Stimulated activated CD8-positive, alpha-beta memory T cell treated with anti-CD3 and anti-CD28 coated beads, Interleukin-7, amount 100 ng/mL, for 4 hours (primary cell): Measurements from ENCODE around the gene MAP3K21.

Experiments used
- DNase-seq, 2 donors: peaks; one replicate each; pipeline ENCODE4 v3.0.0-alpha.2; 2020; ENCODE audit warnings: low read depth in 2 of 2

The MAP3K21 gene

GRCh38 chr1:233359431-233359830 lies 31.9 kb downstream of the MAP3K21 start:
- DNase-seq: no peak

- DNase-seq: no peak
These were observed 32.4 kb downstream of the MAP3K21 start for GRCh38 chr1:233359905-233360304.

DNA sequence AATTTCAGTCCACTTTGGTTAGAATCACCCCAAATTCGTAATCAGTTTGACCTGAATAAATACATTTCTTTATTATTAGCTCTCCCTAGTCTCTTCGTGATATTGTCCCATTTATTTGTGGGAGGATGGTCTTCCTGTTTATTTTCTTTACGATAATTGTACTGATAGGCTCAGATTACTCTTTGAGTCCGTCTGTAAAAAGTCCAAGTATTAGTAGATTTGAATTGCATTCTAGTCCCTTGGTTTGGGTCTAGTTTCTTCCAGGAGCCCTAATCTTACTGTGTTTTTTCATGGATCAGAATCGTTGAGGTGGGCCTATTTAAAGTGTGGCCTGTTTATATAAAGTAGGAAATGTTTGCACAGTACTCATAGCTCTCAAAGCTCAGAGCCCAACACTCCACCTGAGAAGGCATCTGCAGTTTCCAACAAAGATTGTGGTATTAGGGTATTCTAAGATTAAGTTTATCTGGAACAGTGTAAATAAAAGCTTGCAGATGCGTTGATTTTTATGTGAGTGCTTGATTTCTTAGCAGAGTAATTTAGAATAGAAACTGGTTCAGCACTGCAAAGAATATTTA lies 33.1 kb downstream of the MAP3K21 start:
- no peak for DNase-seq

GRCh38 chr1:233361876-233362275 lies 34.4 kb downstream of the MAP3K21 start:
- DNase-seq: no peak

- DNase-seq: no peak
These were observed 35.2 kb downstream of the MAP3K21 start for GRCh38 chr1:233362743-233363142.

DNA sequence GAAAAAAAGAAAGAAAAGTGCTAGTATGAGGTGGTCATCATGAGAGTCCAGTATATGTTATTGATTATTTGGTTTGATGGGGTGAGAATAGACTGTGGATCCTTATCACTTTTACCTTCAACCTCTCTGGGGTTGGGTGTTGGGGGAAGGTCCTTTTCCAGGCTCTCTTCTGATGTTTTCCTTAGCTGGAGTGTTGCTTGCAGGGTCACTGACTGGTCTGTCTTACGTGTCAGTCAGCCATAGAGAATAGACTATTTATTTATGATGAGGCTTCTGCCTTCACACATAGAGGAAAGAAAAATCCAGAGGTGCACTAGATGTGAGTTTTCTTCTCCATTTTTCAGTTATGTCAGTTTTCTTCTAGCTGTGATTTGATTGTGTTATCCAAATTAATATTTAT lies 36.5 kb downstream of the MAP3K21 start:
- DNase-seq: no peak

DNA sequence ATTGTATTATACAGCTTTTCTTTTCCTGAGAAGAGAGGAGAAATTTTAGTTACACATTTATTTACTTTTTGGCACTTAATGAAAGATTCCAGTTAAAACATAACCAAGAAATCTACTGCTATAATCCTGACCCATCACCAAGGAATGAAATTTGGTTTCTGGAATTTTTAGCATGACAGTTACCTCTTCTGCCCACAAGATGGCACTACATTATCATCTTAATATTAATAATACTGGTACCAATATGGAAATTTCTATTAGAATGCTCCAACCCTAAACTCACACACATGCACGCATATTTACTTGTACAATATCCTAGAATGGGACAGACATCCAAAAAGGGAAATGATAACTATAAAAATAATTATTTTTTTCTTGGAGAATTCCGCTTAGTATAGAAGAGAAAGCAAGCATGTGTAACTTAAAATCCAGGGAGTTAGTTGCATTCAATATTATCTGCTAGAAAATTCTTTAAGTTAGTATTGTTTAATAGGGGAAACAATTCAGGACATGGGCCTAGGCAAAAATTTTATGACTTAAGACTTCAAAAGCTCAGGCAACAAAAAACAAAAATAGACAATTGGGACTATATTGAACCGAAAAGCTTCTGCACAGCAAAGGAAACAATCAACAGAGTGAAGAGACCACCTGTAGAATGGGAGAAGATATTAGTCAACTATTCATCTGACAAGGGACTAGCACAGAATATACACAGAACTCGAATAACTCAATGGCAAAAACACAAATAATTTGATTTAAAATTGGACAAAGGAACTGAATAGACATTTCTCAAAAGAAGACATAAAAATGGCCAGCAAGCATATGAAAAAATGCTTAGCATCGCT lies 37.4 kb downstream of the MAP3K21 start:
- no peak for DNase-seq

DNA sequence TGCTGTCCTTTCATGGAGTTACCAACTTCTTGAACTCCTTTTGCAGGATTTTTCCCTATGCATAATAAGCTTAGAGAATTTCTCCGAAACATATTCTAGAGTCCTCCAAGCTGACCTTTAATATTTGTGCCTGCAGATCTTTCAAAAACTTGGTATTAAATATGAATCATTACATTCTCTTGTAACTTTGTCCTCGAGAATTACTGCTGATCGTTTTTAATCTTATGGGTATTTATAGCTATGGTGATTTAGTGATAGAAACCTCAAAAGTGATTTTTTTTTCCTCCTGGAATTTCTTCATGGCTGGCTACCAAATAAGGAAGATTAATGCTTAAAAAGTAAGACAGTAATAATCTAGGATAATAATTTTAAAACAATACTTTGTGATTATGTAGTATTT lies 39.1 kb downstream of the MAP3K21 start:
- DNase-seq: no peak

DNA sequence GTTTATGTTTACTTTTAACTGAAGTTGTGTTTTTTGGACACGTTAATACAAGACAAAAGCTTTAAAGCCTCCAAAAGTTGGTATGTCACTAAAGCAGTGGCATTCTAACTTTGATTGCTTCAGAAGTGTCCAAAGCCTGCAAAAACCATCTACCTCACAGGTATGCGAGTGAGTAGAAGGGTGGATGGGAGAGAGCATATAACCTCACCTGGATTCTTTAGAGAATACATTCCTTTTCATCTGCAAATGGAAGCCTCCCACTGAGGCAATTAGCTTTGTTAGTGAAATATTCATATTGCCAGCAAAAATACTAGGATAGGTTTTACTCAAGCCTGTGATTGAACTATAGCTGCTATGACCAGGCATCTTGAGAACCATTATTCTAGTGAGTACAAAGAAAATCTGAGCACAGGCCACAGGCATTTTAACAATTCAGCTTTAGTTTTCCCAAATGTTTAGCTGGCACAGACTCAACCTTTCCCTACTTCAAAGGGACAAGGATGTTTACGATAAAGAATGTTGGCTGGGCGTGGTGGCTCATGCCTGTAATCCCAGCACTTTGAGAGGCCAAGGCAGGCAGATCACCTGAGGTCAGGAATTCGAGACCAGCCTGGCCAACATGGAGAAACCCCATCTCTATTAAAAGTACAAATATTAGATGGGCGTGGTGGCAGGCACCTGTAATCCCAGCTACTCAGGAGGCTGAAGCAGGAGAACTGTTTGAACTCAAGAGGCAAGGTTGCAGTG lies 39.7 kb downstream of the MAP3K21 start:
- DNase-seq: no peak

- DNase-seq: no peak
These were observed 40.7 kb downstream of the MAP3K21 start for GRCh38 chr1:233368106-233368788.

- no peak for DNase-seq
These were observed 41.2 kb downstream of the MAP3K21 start for GRCh38 chr1:233368789-233369130.

DNA sequence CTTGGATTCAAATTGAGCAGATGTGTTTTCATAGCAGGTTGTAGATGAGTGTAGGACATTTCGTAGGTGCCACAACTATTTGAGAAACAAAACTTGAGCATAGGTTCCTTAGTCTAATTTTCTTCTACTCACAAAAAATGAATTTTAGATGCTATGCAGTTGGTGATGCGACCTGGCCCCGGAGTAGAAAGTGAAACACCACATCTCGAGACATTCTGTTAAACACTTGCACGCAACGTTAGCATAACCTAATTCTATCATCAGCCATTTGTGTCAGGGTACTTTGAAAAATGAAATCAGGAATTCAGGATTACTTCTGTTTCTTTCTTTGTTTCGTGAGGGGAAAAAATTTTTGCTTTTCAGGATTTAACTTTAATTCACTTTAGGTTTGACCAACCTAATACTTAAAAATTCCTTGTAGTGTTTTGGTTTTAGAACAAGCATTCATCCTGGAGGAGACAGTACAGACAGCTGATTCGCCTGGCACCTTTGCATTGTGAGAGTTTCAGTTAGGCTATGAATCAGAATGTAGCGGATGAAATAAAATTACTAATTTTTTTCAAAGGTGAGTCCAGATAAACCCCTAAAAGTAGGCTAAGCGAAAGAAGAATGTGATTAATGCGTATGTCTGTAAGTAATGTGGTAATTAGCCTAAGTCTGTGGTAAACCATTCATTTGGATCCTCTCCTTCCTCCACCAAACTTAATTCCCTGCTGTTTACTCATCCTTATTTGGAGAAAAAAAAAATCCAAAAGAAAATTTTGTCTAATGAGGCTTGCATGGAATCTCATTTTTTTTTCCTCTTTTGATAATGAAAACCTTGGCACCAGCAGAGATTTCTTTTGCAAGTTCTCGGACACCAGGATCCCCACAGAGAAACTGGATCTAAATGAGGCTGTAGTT lies 44.9 kb downstream of the MAP3K21 start:
- DNase-seq: no peak

DNA sequence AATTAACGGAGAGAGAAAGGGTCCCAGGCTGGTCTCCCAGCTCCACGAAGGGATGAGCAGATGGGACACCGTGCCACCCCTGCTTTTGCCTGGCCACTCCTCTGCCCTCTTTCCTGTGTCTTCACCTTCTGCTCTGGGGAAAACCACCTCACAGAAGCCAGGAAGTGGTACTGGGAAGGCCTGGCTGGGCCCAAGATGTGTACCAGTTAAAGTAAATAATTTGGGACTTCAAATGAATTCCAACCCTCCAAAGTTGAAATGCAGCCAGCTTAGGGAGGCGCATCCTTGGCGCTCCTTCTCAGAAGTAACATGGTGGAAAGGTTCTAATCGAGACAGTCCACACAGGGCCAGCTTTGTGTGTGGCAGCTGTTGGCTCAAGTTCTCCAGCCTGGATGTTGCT lies 45.7 kb downstream of the MAP3K21 start:
- no peak for DNase-seq

DNA sequence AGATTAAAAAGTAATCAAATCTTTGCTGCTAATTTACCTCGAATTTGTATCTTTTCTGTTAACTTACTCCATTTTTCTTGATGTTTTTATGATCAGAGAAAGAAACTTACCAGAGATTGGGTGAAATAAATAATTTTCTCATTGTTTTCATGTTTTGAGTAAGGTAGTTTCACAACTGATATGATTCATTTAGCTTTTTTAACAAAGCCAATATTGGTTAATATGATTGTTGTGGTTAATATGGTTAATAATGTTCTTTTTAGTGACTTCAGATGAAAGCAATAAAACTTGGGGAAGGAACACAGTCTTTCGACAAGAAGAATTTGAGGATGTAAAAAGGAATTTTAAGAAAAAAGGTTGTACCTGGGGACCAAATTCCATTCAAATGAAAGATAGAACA lies 48.1 kb downstream of the MAP3K21 start:
- DNase-seq: no peak

DNA sequence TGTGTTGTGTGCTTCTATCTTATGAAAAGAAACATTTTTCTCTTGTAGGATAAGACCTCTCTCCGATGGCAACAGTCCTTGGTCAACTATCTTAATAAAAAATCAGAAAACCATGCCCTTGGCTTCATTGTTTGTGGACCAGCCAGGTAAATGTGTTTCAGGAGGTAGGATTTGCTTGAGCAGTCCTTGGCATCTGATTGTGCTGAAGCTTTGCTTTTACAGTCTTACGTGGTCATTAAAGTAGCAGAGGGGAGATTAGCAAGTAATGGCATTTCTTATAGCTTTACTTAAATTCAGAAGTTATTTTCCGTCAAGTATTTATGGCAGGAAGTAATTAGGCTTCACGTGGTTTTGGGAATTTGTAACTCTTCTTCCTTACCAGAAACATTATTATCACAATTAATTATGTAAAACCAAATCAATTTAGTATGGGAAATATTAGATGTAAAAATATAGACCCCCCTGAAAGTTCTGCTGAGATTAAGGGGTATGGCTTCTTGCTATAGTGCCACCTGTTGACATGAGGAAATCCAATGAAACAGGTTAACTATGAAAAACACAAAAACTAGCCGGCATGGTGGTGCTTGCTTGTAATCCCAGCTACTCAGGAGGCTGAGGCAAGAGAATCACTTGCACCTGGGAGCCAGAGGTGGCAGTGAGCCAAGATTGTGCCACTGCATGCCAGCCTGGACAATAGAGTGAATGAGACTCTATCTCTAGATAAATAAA lies 49.0 kb downstream of the MAP3K21 start:
- no peak for DNase-seq

DNA sequence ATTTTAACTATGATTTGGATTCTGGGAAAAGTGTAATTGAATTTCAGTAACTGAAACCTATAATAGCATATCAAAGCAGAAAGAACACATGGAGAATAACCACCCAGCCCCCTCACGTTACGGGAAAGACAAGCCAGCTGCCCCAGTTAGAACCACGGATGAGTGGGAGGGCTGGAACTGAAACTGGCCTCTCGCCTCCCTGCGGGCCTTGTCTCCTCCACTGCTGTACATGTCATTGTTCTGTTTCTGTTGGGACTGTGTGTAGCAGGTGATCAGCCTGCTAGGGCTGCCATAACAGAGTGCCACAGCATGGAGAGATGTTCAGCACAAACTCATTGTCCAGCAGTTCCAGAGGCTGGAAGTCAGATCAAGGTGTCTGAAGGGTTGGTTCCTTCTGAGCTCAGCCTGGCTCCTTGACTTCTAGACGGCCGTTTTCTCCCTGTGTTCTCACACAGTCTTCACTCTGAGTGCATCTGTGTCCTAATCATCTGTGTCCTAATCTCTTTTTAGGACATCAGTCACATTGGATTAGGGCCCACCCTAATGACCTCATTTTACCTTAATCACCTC lies 52.4 kb downstream of the MAP3K21 start:
- no peak for DNase-seq

DNA sequence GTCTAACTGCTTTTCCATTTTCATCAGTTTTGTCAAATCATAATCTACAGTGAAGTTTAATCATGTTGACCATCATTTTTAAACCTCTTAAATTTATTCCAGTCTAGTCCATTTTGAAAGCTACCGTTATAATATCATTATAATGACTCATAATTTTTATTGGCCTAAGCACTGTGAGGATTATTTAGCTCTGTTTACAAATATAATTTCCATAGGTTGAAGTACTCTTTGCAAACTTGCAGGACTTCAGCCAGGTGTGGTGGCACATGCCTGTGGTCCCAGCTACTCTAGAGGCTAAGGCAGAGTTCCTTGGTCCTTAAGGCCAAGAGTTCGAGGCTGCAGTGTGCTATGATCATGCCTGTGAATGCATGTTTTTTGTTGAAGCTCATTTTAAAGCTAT lies 54.3 kb downstream of the MAP3K21 start:
- DNase-seq: no peak

- DNase-seq: no peak
These were observed 56.5 kb downstream of the MAP3K21 start for GRCh38 chr1:233383984-233384383.

DNA sequence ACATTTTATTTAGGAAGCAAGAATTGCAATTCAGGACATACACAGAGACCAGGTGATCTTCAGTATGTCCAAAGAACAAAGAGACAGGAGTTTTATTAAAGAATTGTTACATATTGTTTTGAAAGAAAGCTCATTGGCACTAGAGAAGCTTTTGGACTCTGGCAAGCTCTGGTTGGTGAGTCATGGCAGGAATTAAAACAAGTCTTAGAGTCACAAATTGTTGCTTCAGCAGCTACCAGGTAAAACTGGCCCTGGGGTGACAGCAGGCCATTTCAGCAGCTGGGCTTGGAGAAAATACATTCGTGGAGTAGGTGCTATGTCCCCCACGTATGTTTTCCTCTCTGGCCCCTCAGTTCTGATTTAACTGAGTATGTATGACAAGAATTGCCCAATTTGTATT lies 58.8 kb downstream of the MAP3K21 start:
- DNase-seq: no peak

DNA sequence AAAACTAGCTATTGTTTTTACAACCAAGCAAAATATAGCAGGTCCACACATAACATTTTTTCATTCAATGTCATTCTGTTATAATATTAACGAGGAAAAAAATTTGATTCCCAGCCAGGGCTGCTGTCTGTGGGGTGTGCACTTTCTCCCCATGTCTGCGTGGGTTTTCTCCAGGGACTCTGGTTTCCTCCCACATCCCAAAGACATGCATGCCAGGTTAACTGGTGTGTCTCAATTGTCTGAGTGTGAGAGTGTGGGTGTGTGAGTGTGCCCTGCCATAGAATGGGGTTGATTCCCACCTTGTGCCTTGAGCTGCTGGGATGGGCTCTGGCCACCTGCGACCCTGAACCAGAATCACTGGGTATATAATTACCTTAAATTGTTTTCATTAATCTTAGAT lies 60.1 kb downstream of the MAP3K21 start:
- no peak for DNase-seq
